GM18502 (cell line): ENCODE results near the gene ANKRD33B.
"Not testable (repeated sequence)": the region's sequence is repeated elsewhere in the genome, so short reads cannot be mapped to it uniquely, and the experiment has no call there.

Experiments
- ATAC-seq: cut with Tn5 transposase; IDR thresholded peaks from one replicate; pipeline ENCODE4 v1.9.1; 2021; ENCODE audit warnings: mild to moderate bottlenecking; ENCODE audit not compliant: unreplicated experiment, poor library complexity

Gene ANKRD33B

DNA sequence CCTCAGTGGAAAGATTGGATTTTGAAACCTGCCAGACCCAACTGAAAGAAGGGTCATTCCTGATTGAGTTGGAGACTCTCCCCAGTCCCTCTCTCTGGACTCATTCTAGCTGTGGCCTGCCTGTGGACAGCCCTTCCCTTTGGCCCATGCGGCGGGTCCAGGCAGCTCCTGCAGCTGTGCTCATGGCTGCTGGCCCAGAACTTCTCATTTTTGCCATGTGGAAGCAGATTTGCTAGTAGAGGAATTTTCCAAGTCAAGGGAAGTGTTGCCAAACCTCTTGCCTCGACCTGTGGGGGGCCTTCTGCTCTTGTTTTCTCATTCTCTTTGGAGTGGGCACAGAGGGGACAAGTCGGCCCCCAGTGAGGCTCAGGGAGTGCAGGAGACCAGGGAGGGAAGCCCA lies 89.2 kb downstream of the ANKRD33B start:
- no peak for ATAC-seq

DNA sequence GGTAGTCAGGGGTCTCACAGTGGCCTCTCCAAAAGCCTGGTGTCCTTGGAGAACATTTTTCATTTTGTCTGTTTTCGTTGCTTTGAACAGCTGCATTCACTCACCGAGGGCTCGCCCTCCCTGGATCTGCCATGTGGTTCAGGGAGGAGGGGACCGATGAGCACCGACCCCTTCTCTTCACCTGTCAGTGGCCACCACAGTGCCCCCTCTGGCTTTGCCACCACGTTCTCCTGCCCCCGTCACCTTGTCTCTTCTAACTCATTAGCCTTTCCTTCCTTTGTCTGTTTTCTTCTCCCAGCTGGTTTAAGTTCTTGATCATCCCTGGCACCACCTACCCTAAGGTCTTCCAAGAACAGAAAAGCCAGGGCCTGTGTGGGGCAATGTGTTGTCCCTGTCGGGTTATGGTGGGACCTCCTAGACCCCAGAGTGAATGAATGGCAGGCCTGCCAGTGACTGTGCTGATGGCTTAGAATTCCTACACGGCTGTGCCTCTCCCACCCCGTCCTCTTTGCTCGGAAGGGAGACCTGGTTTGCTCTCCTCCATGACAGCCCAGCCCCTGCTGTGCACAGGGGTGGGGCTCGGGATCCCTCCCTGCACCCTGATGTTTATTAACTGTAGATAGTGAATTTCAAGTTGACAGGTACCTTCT lies 90.0 kb downstream of the ANKRD33B start:
- no peak for ATAC-seq

DNA sequence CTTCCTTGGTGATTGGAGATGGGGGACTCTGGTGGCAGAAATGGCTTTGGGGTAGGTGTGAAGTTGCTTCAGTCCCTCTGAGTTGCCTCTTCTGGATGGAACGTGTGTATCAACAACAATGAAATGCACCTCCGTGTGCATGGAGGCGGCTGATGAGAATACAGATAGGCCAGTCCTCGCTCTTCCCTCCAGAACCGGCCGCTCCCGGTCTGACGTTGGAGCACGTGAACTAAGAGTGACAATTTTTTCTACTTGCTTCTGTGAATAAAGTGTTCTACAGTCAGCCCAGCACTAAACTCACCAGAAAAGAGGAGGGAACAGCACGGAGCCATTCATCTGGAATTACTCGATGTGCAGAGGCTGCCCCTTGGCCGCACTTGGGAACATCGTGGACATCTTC lies 90.7 kb downstream of the ANKRD33B start:
- ATAC-seq, result no peak

DNA sequence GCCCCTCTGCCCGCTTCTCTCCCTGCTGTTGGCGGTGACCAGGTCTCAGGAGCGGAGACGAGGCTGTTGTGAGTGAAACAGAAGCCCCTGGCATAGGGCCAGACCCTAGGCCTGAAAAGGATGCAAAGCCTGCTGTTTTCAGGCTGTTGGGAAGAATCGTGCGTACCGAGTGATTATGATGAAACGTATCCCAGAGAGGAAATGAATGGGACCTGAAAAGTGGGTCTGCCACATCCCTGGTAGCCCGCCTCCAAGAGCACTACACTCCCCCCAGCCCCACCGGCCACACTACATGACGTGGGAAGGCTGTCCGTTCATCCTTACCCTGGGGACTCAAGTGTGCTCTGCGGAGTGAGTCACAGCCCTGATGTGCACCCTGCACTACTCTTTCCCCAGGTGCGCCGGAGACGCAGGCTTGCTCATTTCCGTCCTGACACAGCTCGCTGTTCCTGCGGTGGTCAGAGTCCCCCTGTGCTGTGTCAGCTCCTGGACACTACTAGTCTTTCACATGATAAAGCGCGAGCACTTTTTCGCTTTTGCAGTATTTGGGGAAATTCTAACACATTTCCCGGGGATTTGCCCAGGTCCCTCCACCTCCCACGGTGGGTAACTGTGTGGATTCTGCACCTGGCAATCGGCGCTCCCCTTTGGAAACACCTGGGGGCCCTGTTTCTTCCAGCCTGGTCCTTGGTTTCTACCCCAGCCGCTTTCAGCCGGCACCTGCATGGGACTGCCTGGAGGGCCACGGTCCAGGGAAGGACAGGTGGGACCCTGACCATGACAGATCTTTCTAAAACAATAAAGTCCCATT lies 91.5 kb downstream of the ANKRD33B start:
- no peak for ATAC-seq

DNA sequence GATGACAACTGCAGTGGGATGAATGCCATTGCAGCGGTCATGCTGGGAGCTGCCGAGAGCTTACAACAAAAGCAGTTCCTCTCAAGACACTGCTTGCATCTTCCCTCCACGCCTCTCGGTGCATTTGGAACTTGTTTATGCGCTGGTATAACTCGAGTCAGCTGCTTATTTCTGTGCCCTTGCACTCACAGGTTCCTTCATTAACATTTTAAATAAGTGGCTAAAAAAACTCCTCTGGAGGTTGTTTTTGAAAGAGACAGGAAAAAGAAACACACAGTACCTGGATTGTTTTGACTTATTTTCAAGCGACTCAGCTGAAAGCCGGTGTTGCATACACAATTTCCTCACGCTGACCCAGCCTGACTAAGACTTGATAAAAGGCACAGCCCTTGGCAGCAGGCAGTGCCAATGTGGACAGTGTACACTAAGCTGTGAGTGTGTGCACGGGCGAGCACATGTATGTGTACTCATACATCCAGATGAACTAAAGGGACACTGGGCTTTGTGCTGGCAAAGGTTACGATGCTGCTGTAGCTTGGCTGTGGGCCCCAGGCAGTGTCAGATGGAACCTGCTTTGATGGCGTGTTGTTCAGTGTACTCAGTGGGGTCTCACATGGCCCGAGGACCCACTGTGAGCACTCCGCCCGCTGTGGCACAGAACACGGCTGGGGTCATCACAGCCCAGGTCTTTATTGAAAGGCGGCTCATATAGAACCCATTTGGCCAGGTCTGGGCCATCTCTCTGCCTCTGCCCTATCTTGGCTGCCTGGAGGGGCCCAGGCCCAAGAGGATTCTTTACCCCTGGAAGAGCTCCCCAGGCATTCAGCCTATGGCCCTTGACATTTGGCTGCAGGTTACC lies 92.3 kb downstream of the ANKRD33B start:
- ATAC-seq, result no peak

DNA sequence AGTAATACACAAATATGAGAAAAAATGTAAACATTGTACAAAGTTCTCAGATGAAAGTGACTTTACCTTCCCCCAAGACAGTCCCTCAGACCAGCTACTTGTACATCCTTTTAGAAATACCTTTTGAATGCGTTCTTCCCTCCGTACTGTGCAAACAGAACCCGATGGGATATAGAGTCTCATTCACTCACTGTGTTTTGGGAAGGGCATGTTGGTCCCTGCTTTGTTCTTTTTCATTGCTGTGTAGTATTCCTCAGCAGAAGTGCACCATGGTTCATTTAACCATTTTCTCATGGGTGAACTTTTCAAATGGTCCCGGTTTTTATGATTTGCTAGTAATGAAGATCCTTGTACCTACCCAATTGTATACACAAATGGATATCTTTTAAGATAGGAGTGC lies 94.4 kb downstream of the ANKRD33B start:
- no peak for ATAC-seq

DNA sequence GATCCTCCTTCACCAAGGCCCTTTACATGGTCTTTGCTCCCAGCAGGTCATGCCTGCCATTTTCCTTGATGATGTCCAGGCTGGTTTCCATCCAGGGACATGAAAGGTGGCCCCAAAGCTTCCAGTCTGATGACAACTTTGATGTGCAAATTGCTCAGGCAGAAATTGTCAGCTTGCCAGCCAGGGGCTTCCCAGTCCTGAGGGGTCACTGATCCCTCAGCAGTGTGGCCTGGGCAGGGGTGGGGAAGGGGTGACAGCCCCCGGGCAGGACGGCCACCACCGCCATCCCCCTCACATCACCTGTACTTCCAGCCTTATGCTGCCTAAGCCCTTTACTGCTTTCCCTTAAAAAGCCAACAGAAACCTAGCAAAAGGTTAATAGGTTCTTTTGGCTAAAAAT lies 96.3 kb downstream of the ANKRD33B start:
- ATAC-seq, result no peak

DNA sequence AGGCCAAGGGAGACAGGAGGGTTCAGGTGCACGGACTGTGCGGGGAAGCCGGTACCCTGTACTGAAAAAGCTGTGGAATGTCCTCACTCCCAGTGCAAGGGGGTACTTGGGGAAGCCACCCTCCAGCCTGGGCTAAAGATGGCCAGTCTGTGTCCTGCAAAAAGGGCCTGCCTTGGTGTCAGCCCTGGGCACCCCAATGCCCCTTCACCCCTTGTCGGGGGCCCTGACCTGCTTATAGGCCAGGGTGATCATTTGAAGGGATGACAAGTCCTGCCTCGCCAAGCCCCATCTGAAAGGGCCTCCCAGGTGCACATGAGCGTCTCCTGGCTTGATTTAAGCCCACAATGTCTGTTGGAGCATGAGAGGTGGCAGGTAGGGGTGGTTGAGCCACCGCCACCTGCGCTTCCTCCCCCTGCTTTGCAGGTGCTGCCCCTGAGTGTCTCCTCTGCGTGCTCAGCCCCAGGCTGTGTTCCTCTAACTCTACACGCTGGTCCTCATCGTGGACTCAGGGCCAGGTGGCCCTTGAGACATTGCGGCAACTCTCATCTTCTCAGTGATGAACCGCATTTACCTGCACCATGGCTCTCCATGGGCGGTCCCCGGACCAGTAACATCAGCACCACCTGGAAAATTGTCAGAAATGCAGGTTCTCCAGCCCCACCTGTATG lies 97.0 kb downstream of the ANKRD33B start:
- ATAC-seq, result no peak

DNA sequence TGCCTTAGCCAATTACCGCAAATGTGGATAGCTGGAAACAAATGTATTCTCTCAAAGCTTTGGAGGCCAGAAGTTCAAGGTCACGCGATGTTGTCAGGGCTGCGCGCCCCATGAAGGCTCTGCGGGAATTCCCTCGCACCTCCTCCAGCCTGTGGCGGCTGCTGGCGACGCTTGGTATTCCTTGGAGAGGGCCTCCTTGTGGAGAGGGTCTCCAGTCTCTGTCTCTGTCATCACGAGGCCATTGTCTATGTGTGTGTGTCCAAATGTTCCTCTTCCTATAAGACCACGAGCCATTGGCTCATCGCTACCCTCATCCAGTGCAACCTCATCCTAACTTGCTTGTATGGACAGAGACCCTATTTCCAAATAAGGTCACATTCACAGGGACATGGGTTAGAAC lies 97.5 kb downstream of the ANKRD33B start:
- no peak for ATAC-seq

DNA sequence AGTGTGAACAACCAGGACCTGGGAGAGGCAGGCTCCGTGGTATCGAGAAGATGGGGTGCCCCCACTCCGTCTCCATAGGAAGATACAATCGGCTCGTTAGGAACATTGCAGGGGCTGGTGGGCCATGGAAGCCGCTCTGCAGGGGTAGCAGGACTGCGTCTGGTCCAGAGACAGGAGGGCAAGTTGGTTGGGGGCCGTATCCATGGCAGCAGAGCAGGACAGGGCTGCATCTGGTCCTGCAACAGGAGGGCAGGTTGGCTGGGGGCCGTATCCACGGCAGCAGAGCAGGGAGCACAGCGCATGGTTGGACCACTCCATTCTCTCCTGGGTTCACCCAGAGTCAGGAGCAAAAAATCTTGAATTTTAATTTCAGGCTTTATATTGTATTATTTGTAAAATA lies 98.2 kb downstream of the ANKRD33B start:
- no peak for ATAC-seq

DNA sequence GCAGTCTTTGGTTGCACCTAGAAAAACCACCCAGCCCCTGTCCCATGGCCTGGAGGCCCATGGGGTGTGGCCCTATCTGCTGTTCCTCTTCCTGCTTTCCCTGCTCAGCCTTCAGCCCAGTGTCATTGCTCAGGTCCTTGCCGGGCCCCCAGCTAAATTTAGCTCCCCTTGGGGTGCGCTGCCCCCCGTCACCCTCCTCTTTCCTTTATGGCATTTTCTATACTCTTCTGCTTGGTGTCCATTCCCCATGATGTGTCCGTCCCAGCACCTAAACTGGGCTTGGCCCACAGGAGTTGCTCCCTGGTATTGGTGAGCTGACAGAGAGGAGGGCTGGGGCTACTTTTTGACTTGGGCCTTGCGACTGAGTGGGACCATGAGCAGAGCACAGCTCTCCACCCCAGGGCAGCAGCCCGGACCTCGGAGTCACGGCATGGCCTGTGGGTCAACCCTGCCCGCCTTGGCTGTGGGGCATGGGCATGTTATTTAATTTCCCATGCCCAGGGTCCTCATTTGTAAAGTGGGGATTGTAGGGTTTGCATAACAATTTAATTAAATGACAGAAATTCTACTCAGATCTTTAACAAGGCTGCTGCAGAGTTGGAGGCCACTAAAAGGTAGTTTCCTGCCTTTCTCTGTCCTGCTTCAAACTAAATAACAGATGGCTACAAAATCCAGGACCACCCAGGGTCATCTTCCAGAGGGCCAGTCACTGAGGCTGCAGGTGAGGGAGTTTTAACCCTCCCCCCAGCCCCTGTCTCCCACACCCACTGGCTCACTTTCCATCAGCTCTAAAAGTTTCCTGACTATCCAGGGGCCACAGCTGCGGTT lies 99.0 kb downstream of the ANKRD33B start:
- ATAC-seq, result no peak

DNA sequence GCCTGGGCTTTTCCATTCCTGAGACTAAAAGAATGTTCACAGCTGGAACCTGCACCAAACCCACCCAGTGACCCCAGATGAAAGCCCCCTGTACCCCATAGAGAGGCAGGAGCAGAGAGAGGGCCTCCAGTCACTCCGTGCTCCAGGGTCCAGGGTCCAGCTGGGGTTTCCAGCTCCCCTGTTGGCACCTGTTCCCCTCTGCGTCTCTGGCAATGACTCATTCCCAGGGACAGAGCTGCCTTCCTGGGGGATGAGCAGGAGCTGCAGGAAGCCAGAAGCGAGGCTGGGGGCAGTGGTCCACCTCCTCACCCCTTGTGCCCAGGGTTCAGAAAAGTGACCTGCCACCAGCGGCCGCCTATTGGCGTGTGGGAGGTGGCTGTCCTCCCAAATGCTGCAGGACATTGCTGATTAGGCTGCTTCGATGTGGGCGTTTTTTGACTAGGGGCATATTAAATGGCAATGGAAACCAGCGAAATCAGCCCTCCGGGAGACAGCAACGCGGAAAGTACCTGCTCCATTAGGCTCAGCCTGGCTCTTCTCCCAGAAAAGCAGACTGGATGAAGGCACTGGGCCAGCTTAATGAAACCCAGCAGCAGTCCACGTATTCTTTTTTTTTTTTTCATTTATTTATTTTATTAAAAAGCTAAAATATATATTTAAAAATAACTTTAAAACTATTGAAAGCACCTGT lies 99.8 kb downstream of the ANKRD33B start:
- ATAC-seq, result no peak

DNA sequence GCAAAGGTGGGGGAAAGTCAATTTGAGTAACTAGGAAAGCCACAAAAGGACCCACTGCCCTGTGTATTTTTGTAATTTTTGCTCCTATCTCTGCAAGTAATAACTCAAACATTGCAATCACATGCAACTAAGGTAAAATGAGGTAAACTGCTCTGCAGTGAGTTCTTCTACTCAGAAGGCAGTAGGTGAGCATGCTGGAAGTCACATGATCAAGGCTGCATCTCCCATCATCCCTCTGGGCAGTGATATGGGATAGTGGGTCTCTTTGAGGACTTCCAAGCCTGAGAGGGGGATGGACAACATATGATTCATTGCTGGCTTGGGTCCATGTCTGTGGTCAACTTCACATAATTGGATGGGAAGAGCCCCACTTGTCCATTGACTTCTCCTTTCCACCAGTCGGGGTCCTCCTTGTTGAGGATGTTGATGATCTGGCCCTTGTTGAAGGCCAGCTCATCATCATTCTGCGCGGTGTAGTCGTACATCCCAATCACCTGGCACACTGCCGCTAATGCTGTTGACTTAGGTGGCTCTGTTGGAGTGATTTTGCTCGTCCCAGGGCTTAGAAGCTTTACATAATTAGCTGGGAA lies 100.4 kb downstream of the ANKRD33B start:
- not testable (repeated sequence) for ATAC-seq

DNA sequence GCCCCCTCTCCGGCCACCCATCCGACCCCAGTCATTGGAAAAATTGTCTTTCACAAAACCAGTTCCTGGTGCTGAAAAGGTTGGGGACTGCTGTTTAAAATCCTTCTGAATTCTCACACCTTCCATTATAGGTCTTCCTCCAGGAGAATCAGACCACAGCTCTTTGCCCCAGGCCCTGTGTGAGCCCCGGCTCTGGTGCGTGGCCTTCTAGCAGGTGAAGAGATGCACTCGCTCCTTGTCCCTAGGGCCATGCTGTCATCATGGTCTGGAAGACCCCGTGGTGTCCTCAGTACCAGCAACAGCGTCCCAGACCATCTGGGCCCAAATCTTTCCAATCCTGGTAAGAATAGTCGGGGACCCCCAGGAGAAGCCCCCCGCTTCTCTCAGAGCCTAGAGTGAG lies 101.9 kb downstream of the ANKRD33B start:
- ATAC-seq, result no peak

DNA sequence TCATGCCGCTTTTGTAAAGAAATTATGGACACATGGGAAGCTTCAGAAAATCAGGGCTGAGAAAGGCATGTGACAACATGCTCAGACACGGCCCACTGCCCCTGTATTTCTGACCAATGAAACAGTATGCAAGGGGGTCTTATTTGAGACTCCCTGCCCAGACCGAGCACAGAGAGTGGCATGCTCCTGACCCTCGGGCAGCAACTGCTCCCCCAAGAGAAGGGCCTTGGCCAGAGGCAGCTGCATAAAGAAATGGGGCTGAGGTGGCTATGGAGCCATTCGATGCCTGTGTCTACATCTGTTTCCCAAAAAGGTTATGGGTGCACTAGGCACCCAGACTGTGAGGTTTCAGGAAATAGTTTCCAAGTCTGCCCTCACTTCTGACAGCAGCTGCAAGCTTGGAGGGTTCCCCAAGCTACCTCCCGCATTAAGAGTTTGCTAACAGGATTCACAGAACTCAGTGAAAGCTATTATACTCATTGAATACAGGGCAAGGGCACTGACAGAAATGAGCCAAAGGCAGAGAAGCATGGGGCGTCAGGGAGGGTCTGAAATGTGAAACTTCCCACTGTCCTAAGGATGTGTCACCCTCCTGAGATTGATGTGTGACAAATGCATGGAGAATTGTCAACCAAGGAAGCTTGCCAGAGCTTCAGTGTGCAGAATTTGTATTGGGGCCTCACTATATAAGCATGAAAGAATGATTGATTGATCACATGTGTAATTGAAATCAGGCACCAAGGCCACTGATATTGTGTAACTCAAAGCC lies 102.8 kb downstream of the ANKRD33B start:
- no peak for ATAC-seq

DNA sequence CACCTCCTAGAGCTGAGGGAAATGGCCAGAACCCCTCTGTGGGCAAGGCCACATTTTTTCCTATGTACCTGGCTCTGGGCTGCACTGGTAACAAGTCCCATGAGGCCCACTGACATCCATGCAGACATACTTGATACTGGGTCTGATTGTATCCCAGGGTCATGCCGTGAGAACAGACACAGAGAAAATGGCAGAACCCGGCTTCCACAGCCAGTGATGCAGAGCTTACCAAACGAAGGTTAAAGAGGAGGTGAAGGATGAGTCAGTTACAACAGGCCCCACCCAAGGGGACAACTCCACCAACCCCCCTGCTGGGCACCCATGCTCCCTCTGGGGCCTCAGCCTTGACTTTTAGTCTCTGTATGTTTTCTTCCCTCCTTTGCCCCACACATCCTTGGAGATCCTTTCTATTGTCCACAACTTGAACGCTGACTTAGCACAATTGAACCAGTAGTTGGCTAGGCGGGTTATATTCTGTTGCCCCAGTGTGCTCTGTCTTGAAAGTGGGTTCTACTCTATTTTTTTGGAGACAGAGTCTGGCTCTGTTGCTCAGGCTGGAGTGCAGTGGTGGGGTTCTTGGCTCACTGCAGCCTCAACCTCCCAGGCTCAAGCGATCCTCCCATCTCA lies 103.7 kb downstream of the ANKRD33B start:
- no peak for ATAC-seq

DNA sequence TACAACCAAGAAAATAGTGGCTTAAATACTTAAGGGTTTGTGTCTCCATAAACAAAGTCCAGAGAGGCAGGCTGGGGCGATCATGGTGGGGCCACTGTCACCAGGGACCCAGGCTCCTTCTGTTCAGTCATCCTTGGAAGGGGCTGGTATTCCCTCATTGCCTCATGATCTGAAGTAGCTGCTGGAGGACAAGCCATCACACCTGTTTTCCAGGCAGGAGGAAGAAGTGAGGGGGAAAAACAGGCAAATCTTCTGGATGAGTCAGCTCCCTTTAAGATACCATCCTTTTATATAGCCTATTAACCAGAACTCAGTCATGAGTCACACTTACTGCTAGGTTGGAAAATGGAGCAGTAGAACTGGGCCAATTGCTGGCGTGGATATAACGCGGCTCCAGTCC lies 104.8 kb downstream of the ANKRD33B start:
- no peak for ATAC-seq

DNA sequence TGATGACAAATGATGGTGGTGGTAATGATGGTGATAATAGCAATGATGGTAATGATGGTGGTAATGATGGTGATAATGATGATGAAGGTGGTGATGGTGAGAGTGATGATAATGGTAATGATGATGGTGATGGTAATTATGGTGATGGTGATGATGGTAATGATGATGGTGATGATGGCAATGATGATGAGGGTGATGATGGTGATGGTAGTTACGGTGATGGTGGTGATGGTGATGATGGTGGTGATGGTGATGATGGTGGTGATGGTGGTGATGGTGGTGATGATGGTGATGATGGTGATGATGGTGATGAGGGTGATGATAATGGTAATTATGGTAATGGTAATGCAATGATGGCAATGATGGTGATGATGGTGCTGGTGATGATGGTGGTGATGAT lies 106.1 kb downstream of the ANKRD33B start:
- no peak for ATAC-seq
